HG03196 (cell line): Measurements from ENCODE around the gene TRMT11.
"Not testable (repeated sequence)": the region's sequence is repeated elsewhere in the genome, so short reads cannot be mapped to it uniquely, and the experiment has no call there.

Experiments used
- ATAC-seq: cut with Tn5 transposase; IDR thresholded peaks from one replicate; pipeline ENCODE4 v1.9.1; 2021; ENCODE audit not compliant: unreplicated experiment

Gene TRMT11

GRCh38 chr6:126041516-126041915 is 55.2 kb downstream of the TRMT11 start:
- no peak for ATAC-seq

- no peak for ATAC-seq
These were observed 55.7 kb downstream of the TRMT11 start for GRCh38 chr6:126042001-126042419.

- no peak for ATAC-seq
These were observed 61.3 kb downstream of the TRMT11 start for GRCh38 chr6:126047648-126048047.

- ATAC-seq: no peak
These were observed 62.3 kb downstream of the TRMT11 start for GRCh38 chr6:126048635-126049034.

- no peak for ATAC-seq
These were observed 64.5 kb downstream of the TRMT11 start for GRCh38 chr6:126050795-126051194.

GRCh38 chr6:126051791-126052190 is 65.5 kb downstream of the TRMT11 start:
- ATAC-seq: no peak

- ATAC-seq: no peak
These were observed 66.1 kb downstream of the TRMT11 start for GRCh38 chr6:126052485-126052884.

- ATAC-seq: no peak
These were observed 67.9 kb downstream of the TRMT11 start for GRCh38 chr6:126054258-126054702.

GRCh38 chr6:126054802-126055201 is 68.5 kb downstream of the TRMT11 start:
- ATAC-seq: no peak

GRCh38 chr6:126055449-126055848 is 69.1 kb downstream of the TRMT11 start:
- no peak for ATAC-seq

- no peak for ATAC-seq
These were observed 70.1 kb downstream of the TRMT11 start for GRCh38 chr6:126056355-126057004.

- not testable (repeated sequence) for ATAC-seq
These were observed 71.7 kb downstream of the TRMT11 start for GRCh38 chr6:126058085-126058484.

GRCh38 chr6:126060400-126060799 is 74.1 kb downstream of the TRMT11 start:
- ATAC-seq: no peak

GRCh38 chr6:126063512-126064146 is 77.3 kb downstream of the TRMT11 start:
- ATAC-seq: peak; percentile 78

GRCh38 chr6:126064257-126064747 is 78.0 kb downstream of the TRMT11 start:
- no peak for ATAC-seq

GRCh38 chr6:126064748-126065401 is 78.5 kb downstream of the TRMT11 start:
- ATAC-seq: no peak

GRCh38 chr6:126066053-126067048 is 80.0 kb downstream of the TRMT11 start:
- no peak for ATAC-seq

- ATAC-seq: no peak
These were observed 80.7 kb downstream of the TRMT11 start for GRCh38 chr6:126067073-126067472.

GRCh38 chr6:126069449-126069848 is 83.1 kb downstream of the TRMT11 start:
- ATAC-seq: no peak

- ATAC-seq: no peak
These were observed 84.8 kb downstream of the TRMT11 start for GRCh38 chr6:126071000-126071647.
